GM10248 (cell line): ENCODE data around the gene VSNL1.

ENCODE experiments used
- CTCF ChIA-PET: fragments of 300-600 bp; sonication (Branson Sonifier 250); formaldehyde crosslinking; extraction: SDS; loops from one replicate; lab custom pipeline; 2021; ENCODE audit warnings: antibody characterized with exemption; lab: Yijun Ruan, JAX
- POLR2A ChIA-PET: fragments of 350-650 bp; sonication (Branson Sonifier 250); formaldehyde crosslinking; extraction: SDS; loops from one replicate; lab custom pipeline; 2020; ENCODE audit warnings: antibody characterized with exemption; lab: Yijun Ruan, JAX
- DNase-seq: peaks from one replicate; pipeline ENCODE4 v3.0.0; 2012; ENCODE audit errors: extremely low spot score
- CTCF ChIP-seq: IDR thresholded peaks from 2 replicates; pipeline ENCODE4 v1.5.1; 2012; ENCODE audit warnings: mild to moderate bottlenecking, low read depth; ENCODE audit errors: extremely low read depth, missing control alignments, control extremely low read depth

Gene VSNL1

GRCh38 chr2:17621781-17622180 lies 81.3 kb downstream of the VSNL1 start:
- ChIA-PET CTCF (interaction anchor here (1.6 kb wide), 1 partner anchor 14 kb away, joined by 3 read pairs; no protein-coding TSS in a partner anchor), POLR2A (no interaction called here)
- DNase-seq = no peak

GRCh38 chr2:17625446-17625845 lies 85.0 kb downstream of the VSNL1 start:
- POLR2A ChIA-PET = interaction anchor here (0.6 kb wide), 1 partner anchor 39 kb away, joined by 3 read pairs; no protein-coding TSS in a partner anchor

More at GRCh38 chr2:17621781-17622180, 81.3 kb downstream of the VSNL1 start:
- no peak for TF ChIP-seq CTCF

GRCh38 chr2:17626986-17627385 lies 86.5 kb downstream of the VSNL1 start:
- no peak for DNase-seq
- no peak for TF ChIP-seq CTCF
- ChIA-PET CTCF (interaction anchor here (0.9 to 1.2 kb wide), 2 partner anchors 20 to 28 kb away, joined by 3 read pairs; no protein-coding TSS in a partner anchor), POLR2A (no interaction called here)

More at GRCh38 chr2:17625446-17625845, 85.0 kb downstream of the VSNL1 start:
- CTCF ChIA-PET = no interaction called here
- DNase-seq = no peak
- TF ChIP-seq CTCF = no peak

- CTCF ChIA-PET = interaction anchor here (1.2 to 3.4 kb wide), 4 partner anchors 13 to 44 kb away, joined by 3 to 29 read pairs (median 4); no protein-coding TSS in a partner anchor
- no peak for DNase-seq
These were observed 86.9 kb downstream of the VSNL1 start for GRCh38 chr2:17627434-17627833.

GRCh38 chr2:17628349-17629261 lies 88.1 kb downstream of the VSNL1 start:
- DNase-seq = no peak
- TF ChIP-seq CTCF = no peak
- POLR2A ChIA-PET = no interaction called here
- CTCF ChIA-PET = interaction anchor here (0.7 to 3.4 kb wide), 7 partner anchors 12 to 43 kb away, joined by 3 to 29 read pairs (median 3); no protein-coding TSS in a partner anchor

More at GRCh38 chr2:17627434-17627833, 86.9 kb downstream of the VSNL1 start:
- TF ChIP-seq CTCF = no peak
- POLR2A ChIA-PET = no interaction called here

- DNase-seq = no peak
- CTCF ChIA-PET = interaction anchor here (0.8 to 3.4 kb wide), 5 partner anchors 10 to 81 kb away, joined by 3 to 29 read pairs (median 3); no protein-coding TSS in a partner anchor
- POLR2A ChIA-PET = no interaction called here
- TF ChIP-seq CTCF = no peak
These were observed 89.6 kb downstream of the VSNL1 start for GRCh38 chr2:17630089-17630488.
